GM10266 (cell line): ENCODE measurements around the gene NAPB.

Experiments
- DNase-seq: peaks from one replicate; pipeline ENCODE4 v3.0.0; 2012; ENCODE audit errors: extremely low spot score
- TF ChIP-seq, protein P1 (sequence below): IDR thresholded peaks from 2 replicates; pipeline ENCODE4 v1.5.1; 2012; ENCODE audit warnings: mild to moderate bottlenecking, low read depth; ENCODE audit not compliant: control insufficient read depth, insufficient read depth; ENCODE audit errors: missing control alignments

NAPB gene

DNA sequence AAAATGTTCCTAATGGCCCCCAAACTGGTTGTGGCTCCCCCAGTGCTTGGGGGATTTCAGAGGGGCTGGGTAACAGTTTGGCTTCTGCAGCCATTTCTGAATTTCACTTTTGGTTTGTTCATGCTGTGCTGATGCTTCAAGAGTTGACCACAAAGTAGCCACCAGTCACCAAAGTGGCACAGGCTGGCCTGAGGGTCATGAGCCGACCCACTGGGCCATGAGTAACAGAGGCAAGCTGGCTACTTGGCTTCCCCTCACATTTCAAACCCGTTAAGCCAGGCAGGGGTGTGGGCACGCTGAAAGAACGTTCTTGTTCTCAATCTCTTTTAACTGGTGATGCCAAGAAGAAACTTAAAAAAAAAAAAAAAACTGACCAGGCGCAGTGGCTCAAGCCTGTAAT is 85.8 kb downstream of the NAPB start:
- TF ChIP-seq, protein P1, sequence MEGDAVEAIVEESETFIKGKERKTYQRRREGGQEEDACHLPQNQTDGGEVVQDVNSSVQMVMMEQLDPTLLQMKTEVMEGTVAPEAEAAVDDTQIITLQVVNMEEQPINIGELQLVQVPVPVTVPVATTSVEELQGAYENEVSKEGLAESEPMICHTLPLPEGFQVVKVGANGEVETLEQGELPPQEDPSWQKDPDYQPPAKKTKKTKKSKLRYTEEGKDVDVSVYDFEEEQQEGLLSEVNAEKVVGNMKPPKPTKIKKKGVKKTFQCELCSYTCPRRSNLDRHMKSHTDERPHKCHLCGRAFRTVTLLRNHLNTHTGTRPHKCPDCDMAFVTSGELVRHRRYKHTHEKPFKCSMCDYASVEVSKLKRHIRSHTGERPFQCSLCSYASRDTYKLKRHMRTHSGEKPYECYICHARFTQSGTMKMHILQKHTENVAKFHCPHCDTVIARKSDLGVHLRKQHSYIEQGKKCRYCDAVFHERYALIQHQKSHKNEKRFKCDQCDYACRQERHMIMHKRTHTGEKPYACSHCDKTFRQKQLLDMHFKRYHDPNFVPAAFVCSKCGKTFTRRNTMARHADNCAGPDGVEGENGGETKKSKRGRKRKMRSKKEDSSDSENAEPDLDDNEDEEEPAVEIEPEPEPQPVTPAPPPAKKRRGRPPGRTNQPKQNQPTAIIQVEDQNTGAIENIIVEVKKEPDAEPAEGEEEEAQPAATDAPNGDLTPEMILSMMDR: no peak
- no peak for DNase-seq

DNA sequence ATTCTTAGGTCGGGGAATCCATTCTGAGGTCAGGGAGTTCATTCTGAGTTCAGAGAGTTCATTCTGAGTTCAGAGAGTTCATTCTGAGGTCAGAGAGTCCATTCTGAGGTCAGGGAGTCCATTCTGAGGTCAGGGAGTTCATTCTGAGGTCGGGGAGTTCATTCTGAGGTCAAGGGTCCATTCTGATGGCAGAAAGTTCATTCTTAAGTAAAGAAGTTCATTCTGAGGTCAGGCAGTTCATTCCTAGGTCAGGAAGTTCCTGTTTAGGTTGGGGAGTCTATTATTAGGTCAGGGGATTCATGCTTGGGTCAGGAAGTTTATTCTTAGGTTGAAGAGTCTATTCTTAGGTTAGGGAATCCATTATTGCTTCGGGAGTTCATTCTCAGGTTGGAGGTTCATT is 87.2 kb downstream of the NAPB start:
- TF ChIP-seq, protein P1: no peak

DNA sequence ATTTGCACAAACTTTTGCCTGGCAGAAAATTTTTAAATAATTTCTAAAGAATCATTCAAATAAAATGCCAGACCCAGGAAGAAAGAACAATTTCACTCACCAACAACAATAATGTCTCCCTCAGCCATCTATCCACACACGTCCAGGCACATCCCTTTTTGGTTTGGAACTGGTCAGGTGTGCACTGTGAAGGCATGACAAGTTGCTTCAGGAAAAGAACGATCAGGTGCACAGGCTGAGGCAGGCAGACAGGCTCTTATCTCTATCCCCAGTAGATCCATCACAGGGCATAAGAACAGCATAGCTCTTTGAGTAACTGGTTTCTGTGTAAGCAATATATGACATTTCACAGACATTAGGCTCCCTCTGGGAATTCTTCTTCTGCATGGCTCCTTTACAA is 88.8 kb downstream of the NAPB start:
- TF ChIP-seq, protein P1: no peak
- DNase-seq: no peak

More for the DNA sequence above, 87.2 kb downstream of the NAPB start:
- no peak for DNase-seq

DNA sequence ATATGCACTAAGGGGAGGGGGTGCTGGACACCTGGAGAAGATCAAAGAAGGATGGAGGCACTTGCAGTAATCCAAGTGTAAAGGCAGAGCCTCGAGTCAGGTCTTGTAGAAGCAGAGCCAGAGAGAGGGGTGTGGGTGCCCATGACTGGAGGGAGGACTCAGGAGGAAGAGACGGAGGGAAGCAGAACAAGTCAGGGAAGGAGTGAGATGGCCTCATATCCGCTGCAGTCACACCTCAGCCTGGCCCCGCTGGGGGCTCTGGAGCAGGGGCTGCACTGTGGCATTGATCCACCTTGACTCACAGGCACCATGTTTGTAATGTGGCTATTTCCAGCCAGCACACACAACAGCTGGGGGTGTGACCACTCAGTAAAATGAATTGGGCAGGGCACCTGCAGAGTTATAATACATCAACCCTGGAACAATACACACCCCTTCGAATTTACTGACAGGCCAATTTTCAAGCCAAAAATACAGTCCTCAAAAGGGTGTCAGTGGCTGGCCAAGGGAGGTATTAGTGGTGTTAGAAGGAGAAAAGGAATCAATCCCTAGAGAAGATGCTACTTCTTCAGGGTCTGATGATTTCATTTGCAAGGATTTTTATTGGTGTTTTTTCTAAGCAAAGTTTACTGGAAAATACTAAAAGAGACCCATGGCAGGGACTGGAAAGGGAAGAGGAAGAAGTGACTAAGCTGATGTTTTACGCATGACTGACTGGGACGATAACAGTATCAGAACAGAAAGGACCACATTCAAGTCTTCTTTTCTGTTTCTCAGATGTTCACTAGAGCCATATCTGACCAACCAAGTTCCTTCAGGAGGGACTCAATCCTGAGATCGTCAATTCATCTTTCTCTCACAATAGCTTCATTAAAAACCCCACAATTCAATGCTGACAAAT is 89.6 kb downstream of the NAPB start:
- no peak for DNase-seq
- TF ChIP-seq, protein P1: no peak

DNA sequence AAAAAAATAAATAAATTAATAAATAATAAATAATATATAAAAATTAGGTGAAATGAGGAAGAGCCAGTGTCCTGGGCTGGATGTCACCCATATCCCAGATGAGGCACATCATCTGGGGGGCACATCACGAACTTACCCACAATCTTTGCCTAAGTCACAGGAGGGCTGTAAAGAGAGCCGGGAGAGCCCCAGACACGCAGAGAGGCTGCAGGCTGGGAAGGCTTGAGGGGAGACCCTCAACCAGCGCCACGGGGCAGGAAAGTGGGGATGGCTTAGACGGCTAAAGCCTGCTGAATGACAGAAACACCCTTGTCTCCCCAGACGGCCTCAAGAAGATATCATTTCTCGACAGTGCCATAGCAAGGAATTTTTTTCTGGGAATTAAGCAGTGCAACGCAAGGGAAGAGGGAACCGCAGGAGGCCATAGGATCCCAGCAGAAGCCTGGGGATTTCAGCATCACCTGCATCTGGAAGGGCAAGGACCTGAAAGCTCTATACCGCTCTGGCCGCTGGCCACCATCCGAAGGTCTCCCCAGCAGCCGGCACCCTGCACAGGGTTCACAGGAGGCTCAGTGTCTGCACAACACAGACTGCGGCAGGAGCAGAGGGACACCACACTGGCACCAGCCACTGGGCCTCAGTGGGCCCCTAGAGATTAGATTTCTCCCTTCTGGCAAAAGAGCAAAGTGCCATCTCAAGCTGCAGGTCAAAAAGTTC is 93.5 kb downstream of the NAPB start:
- TF ChIP-seq, protein P1: no peak
- no peak for DNase-seq

DNA sequence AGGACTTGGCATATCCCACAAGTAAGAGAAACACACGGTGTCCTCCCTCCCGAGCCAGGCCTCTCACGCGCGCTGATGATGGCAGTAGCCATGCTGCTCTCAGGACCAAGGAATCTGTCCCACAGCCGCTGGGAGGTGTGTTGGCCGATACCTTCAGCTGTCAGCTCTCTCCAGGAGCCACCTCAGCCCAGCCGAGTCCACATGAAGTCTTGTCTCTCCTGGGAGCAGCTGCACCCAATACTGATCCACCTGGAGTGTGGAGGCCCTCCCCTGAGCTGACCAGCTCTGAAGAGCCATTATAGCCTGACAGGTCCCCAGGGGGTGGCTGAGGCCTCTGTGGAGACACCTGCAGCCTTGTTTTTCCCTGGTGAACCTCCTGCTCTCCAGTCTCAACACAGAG is 94.5 kb downstream of the NAPB start:
- DNase-seq: no peak
- TF ChIP-seq, protein P1: no peak

DNA sequence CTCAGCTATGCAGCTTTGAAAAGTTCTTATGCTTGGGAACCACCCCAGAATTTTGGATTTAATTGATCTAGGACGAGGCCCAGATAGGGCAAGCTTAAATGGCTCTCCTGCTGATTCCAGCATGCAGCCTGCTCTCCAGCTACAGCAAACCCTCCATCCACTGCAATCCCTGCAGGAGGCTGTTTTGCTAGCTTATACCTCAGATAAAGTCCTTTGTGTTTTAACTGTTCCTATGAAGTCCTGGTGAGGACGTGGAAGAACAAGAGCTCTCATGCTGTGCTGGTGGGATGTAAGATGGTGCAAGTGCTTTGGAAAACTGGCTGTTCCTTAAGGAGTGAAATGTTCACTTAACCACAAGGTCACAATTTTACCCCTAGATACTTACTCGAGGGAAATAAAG is 96.2 kb downstream of the NAPB start:
- no peak for DNase-seq
- TF ChIP-seq, protein P1: no peak
